Cardiac muscle cell (in vitro differentiated cells and primary cell): ENCODE data around the gene ST8SIA4. TPM values are rescaled to one million over a fixed set of nuclear protein-coding genes. Genes with fewer than 3 reads are reported as not detected.

Experiments used
- DNase-seq, 2 donors: peaks; one replicate each; pipeline versions ENCODE4 v3.0.0 to v3.0.0-alpha.2; 2010 to 2017; ENCODE audit warnings: low read depth in 1 of 2, low spot score in 1 of 2
- H3K27ac ChIP-seq: fragments of 200-600 bp; sonication (generic); 2 replicates; pipeline ENCODE4 v1.5.1; 2016
- H3K27me3 ChIP-seq: fragments of 200-600 bp; sonication (generic); 2 replicates; pipeline ENCODE4 v1.6.0; 2016; ENCODE audit warnings: control low read depth
- H3K36me3 ChIP-seq: fragments of 200-600 bp; sonication (generic); 2 replicates; pipeline ENCODE4 v1.5.1; 2016; ENCODE audit warnings: control low read depth
- H3K4me1 ChIP-seq: fragments of 200-600 bp; sonication (generic); 2 replicates; pipeline ENCODE4 v1.8.1; 2017; ENCODE audit warnings: low read depth, mild to moderate bottlenecking, mixed run types
- H3K4me3 ChIP-seq: fragments of 200-600 bp; sonication (generic); 2 replicates; pipeline ENCODE4 v1.5.1; 2016; ENCODE audit warnings: mild to moderate bottlenecking
- H3K9me3 ChIP-seq: fragments of 200-600 bp; sonication (generic); 2 replicates; pipeline ENCODE4 v1.5.1; 2017; ENCODE audit warnings: low read depth, mild to moderate bottlenecking, control low read depth
- CTCF ChIP-seq: IDR thresholded peaks from 2 replicates; pipeline ENCODE4 v1.5.1; 2012; ENCODE audit warnings: low read depth, mild to moderate bottlenecking, low read length
- polyA plus RNA-seq: library from polyadenylated mRNA; unstranded; fragments of >200 nt; fragmentation: Nextera tagmentation; extraction: Ambion mirVana; gene quantifications from 2 replicates; pipeline ENCODE4 v1.2.1, GENCODE V29; 2016
- total RNA-seq: library from RNA; depleted of rRNA; stranded (reverse); fragments of >200 nt; gene quantifications from 2 replicates; pipeline ENCODE4 v1.2.3, GENCODE V29; 2016

The ST8SIA4 gene
- total and polyA plus RNA-seq, 2 experiments from 2014 or later = 0.02 to 0.06 TPM

- Histone ChIP-seq H3K4me1 (no peaks in the 10 kb centered on the region), H3K27ac (no peak overlapping the region), H3K4me3 (no peak overlapping the region), H3K36me3 (no peaks in the 10 kb centered on the region), H3K27me3 (no peaks in the 10 kb centered on the region), H3K9me3 (no peaks in the 10 kb centered on the region)
- TF ChIP-seq CTCF = no peak
- DNase-seq = no peak
Measured at GRCh38 chr5:100855937-100856430, 47.1 kb downstream of the ST8SIA4 start.

- no peaks in the 10 kb centered on the region for H3K9me3 ChIP-seq
- no peak for DNase-seq
- TF ChIP-seq CTCF = no peak
- no peak overlapping the region for H3K27ac ChIP-seq
- H3K4me1 ChIP-seq = no peaks in the 10 kb centered on the region
- no peaks in the 10 kb centered on the region for H3K36me3 ChIP-seq
- H3K4me3 ChIP-seq = no peak overlapping the region
- H3K27me3 ChIP-seq = no peaks in the 10 kb centered on the region
Measured at GRCh38 chr5:100855295-100855694, 47.8 kb downstream of the ST8SIA4 start.

- no peak for TF ChIP-seq CTCF
- H3K9me3 ChIP-seq = no peaks in the 10 kb centered on the region
- H3K27ac ChIP-seq = no peak overlapping the region
- no peak for DNase-seq
- H3K36me3 ChIP-seq = no peaks in the 10 kb centered on the region
- no peaks in the 10 kb centered on the region for H3K27me3 ChIP-seq
- H3K4me3 ChIP-seq = no peak overlapping the region
- H3K4me1 ChIP-seq = no peaks in the 10 kb centered on the region
Measured at GRCh38 chr5:100854591-100854990, 48.5 kb downstream of the ST8SIA4 start.

- no peak overlapping the region for H3K4me3 ChIP-seq
- H3K4me1 ChIP-seq = no peaks in the 10 kb centered on the region
- no peaks in the 10 kb centered on the region for H3K36me3 ChIP-seq
- TF ChIP-seq CTCF = no peak
- no peaks in the 10 kb centered on the region for H3K27me3 ChIP-seq
- no peaks in the 10 kb centered on the region for H3K9me3 ChIP-seq
- no peak for DNase-seq
- no peak overlapping the region for H3K27ac ChIP-seq
Measured at GRCh38 chr5:100853582-100853981, 49.5 kb downstream of the ST8SIA4 start.

- Histone ChIP-seq H3K4me3 (no peak overlapping the region), H3K27ac (no peak overlapping the region), H3K9me3 (no peaks in the 10 kb centered on the region), H3K4me1 (no peaks in the 10 kb centered on the region), H3K27me3 (no peaks in the 10 kb centered on the region), H3K36me3 (no peaks in the 10 kb centered on the region)
- TF ChIP-seq CTCF = no peak
- no peak for DNase-seq
Measured at GRCh38 chr5:100852988-100853449, 50.1 kb downstream of the ST8SIA4 start.

- no peak overlapping the region for H3K27ac ChIP-seq
- TF ChIP-seq CTCF = no peak
- no peaks in the 10 kb centered on the region for H3K4me1 ChIP-seq
- no peaks in the 10 kb centered on the region for H3K36me3 ChIP-seq
- no peak overlapping the region for H3K4me3 ChIP-seq
- no peaks in the 10 kb centered on the region for H3K27me3 ChIP-seq
- DNase-seq = no peak
- no peaks in the 10 kb centered on the region for H3K9me3 ChIP-seq
Measured at GRCh38 chr5:100852051-100852450, 51.0 kb downstream of the ST8SIA4 start.
